ENCODE data around the gene WNK3. TPM values are rescaled to one million over a fixed set of nuclear protein-coding genes. Genes with fewer than 3 reads are reported as not detected.
"Not testable (repeated sequence)": the region's sequence is repeated elsewhere in the genome, so short reads cannot be mapped to it uniquely, and the experiment has no call there.

The WNK3 gene
- total RNA-seq (2014; rRNA removed; shearing (Covaris generic)): 0.43 and 0.67 TPM in 2 replicates
- 0.21 and 0.23 TPM in 2 replicates for polyA plus RNA-seq (2014; cell fraction: nucleus; rRNA removed)

DNA sequence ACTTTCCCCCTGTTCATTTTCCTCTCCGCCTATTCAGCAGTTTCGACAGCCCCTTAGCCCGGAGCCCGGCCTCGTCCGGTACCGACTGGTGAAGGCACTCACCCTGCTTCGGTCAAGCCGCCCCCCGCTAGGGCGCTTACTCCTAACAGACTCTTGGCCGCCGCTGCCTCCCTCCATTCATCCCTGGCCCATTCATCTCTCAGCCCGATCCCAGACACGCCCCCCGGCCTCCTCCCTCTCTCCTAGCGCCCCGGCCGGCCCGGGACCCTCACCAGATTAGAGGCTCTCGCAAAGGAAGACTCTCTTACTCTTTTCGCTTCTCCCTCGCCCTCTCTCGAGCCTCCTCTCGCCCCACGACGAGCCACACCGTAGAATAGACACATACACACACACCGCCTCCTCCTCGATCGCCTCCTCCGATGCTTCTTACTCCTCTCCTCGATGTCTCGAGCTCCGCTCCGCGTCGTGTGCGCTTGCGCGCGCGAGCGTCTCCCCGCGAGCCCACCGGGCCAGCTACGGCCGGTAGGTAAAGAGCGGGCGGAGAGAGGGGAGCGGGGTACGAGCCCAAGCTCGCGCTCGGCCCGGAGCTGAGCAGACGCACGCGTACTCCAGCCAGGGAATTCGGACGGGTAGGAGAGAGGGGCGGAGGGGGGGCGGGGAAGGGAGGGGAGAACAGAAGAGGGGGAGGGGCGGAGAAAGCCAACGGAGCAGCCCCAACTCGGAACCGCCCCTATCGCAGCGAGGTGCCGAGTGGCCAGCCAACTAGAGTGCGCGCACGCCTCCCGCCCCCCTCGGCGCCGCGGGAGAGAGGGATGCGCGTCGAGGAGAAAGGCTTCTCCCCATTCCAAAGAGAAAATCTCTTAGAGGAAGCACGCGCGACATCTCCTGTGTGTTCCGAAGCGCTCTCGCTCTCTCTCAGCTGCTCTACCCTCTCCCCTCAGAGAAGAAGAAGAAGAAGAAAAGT lies at the start of gene WNK3:
WNK3 (minus strand) TSS at position 633 of the 964 bp plus-strand sequence.
- DNase-seq (ENCODE audit: extremely low read depth, low read depth): peak; percentile 67

- no peak for DNase-seq (ENCODE audit: extremely low read depth, low read depth)
Observed at GRCh38 chrX:54407266-54407665, 49.4 kb upstream of the WNK3 start.

DNA sequence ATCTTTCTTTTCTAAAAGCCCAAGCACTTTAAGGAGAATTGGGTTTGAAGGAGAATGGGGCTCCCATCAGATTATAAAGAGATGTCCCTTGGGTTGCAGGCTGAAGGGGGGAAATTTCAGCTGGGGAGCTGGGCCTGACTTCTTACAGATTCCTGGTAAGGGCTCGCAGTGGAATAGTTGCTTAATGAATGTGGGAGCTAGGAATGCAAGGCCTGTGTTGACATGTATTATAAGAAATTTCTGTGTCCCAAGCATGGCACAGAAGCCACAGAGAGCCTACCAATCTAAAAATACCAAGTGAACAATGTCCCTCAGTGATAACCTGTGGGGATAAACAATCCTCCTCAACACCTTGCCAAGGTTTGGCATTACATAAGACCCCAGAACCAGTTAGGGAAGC lies 39.3 kb upstream of the WNK3 start:
- no peak for DNase-seq (ENCODE audit: extremely low read depth, low read depth)

DNA sequence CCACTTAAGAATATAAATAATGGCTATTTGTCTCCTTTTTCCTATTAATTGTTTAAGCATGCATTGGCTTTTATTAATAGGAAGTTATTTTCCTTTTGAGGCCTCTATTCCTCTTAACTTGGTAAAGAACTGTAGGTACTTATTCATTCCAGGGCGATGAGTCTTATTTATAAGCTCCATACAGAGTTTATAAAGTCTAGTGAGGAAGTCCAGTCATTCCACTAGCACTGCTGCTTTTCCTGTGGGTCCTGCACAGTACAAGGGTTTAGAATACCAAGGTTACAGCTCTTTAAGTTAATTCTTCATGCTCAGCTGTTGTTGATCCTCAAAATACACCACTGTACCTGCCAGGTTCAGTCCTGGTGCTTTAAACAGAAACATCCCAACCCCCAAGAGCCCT lies 28.5 kb upstream of the WNK3 start:
- DNase-seq (ENCODE audit: extremely low read depth, low read depth): no peak

- not testable (repeated sequence) for DNase-seq (ENCODE audit: extremely low read depth, low read depth)
Observed at GRCh38 chrX:54384661-54385060, 26.8 kb upstream of the WNK3 start.

GRCh38 chrX:54359408-54359807 lies 1.6 kb upstream of the WNK3 start:
- no peak for DNase-seq (ENCODE audit: extremely low read depth, low read depth)

- DNase-seq (ENCODE audit: extremely low read depth, low read depth): peak; percentile 16
Observed at GRCh38 chrX:54358424-54359211, 772 bp upstream of the WNK3 start.

- DNase-seq (ENCODE audit: extremely low read depth, low read depth): no peak
Observed at GRCh38 chrX:54352677-54353076, 5.2 kb downstream of the WNK3 start.

DNA sequence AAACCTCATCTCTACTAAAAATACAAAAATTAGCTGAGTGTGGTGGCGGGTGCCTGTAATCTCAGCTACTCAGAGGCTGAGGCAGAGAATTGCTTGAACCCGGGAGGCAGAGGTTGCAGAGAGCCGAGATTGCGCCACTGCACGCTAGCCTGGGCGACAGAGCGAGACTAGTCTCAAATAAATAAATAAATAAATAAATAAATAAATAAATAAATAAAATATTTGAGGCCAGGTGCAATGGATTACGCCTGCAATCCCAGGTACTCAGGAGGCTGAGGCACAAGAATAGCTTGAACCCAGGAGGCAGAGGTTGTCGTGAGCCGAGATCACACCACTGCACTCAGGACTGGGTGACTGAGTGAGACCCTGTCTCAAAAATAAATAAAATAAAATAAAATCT lies 20.5 kb downstream of the WNK3 start:
- DNase-seq (ENCODE audit: extremely low read depth, low read depth): not testable (repeated sequence)

- DNase-seq (ENCODE audit: extremely low read depth, low read depth): no peak
Observed at GRCh38 chrX:54325077-54325476, 32.8 kb downstream of the WNK3 start.

DNA sequence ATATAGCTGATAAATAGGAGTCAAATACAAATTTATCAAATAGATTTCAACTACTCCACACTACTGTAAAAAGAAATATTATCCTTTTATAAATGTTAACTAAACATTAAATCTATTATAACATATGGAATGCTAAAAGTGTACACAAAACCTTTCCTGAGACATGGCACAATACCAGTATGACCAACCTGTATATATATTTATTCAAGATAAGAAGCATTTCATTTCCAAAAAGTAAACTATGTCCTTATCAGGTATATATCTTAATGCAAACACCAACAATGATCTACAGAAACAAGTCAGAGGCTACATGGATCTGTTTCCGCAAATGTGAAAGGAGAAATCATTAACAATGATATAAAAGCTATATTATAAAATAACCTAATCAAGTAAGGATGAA lies 37.8 kb downstream of the WNK3 start:
- DNase-seq (ENCODE audit: extremely low read depth, low read depth): no peak

GRCh38 chrX:54306379-54306778 lies 51.5 kb downstream of the WNK3 start:
- DNase-seq (ENCODE audit: extremely low read depth, low read depth): no peak

DNA sequence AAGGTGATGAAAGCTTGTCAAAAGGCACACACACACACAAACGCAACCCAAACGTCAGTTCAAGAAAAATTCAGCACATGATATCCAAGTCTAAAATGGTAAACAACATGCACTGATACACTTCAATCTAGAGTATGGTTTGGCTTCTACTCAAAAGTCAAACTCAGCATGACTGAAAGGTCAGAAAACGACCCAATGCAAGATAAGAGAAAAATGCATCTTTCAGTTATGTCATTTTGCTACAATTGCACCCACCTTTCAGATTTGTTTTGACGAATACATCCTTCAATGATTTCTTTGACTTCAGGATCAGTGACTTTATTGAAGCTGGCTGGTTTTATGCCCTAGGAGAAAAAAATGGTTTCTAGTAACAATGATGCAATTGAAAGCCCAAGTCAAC lies 56.3 kb downstream of the WNK3 start:
- DNase-seq (ENCODE audit: extremely low read depth, low read depth): no peak

DNA sequence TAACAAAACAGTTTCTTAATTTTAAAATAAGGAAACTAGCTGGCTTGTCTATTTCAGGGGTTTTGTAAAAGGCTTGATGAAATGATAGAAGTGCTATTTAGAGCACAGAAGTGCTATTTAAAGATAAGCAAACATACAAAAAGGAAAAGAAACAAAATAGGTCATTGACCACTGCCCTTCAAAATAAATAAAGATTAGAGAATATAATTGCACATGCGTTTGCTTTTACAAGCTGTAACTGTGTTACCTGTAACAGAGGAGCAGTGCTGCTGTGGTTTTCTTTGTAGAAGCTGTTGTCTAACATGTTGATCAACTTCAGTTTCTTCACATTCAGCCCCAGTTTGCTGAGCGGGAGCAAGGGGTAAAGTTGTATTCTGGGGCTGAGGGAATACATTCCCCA lies 63.5 kb downstream of the WNK3 start:
- no peak for DNase-seq (ENCODE audit: extremely low read depth, low read depth)

- DNase-seq (ENCODE audit: extremely low read depth, low read depth): no peak
Observed at GRCh38 chrX:54292755-54293154, 65.1 kb downstream of the WNK3 start.

DNA sequence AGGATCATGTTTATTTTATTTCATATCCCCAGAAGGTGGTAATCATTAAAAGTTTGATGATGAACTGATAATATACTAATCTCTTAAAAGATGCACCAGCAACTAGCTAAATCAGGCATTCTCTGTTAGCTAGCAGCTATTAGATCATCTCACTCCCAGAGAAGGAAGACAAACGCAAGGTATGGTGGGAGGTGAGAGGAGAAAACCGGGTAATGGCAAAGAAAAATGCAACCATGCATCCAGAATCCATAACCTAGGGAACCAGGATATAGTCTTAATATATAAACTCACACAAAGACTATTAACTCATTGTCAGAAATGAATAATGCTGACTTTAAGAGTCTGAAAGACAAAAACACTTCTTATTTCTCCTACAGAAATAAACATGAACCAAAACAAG lies 66.1 kb downstream of the WNK3 start:
- no peak for DNase-seq (ENCODE audit: extremely low read depth, low read depth)

- DNase-seq (ENCODE audit: extremely low read depth, low read depth): no peak
Observed at GRCh38 chrX:54288968-54289367, 68.9 kb downstream of the WNK3 start.

GRCh38 chrX:54288277-54288676 lies 69.6 kb downstream of the WNK3 start:
- DNase-seq (ENCODE audit: extremely low read depth, low read depth): no peak

GRCh38 chrX:54281676-54282075 lies 76.2 kb downstream of the WNK3 start:
- DNase-seq (ENCODE audit: extremely low read depth, low read depth): no peak

DNA sequence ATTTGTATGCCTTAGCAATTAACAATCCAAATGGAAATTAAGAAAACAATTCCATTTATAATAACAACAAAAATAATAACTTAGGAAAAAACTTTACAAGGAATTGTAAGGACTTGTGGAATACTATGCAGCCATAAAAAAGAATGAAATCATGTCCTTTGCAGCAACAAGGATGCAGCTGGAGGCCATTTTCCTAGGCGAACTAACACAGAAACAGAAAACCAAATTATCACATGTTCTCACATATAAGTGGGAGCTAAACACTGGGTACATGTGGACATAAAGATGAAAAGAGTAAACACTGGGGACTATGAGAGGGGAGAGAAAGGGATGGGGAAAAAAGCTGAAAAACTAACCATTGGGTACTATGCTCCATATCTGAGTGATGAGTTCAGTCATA lies 77.4 kb downstream of the WNK3 start:
- DNase-seq (ENCODE audit: extremely low read depth, low read depth): no peak

DNA sequence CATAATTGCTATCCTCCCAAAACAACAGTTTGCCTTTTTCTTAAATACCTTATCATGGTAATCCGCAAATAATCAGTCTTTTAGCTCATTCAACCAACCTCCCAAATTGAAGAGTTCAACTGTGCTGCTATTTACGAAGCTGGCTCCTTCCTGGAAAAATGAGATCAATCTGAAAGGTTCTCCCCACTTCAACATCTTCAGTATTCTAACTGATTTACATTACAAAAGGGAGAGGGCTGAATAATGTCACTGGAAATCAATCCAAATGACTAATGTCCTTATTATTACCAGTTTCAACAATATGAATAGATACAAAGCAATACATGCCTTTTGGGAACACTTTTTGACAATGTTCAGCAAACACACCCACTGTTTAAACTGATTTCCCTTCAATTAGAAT lies 86.2 kb downstream of the WNK3 start:
- no peak for DNase-seq (ENCODE audit: extremely low read depth, low read depth)

DNA sequence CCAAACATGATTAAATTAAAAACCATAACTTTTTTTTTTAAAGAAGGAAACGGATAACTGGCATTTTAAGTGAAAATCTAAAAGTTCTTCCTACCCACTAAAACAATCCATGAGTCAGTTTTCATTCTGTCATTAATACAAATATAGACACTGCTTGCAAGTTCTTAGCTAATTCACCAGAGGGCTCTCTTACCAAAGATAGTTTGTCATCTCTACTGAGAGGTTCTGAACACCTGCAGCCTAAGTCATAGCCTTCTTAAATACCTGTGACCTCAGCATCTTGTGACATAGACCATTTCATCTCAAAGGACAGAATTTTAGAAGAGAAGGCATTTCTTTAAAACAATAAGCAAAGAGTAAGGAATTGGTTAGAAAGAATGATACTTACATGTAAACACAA lies 109.5 kb downstream of the WNK3 start:
- DNase-seq (ENCODE audit: extremely low read depth, low read depth): peak; percentile 22
